GM21447 (cell line): ENCODE results near the gene SELENOO.

ENCODE experiments used
- ATAC-seq: cut with Tn5 transposase; IDR thresholded peaks from one replicate; pipeline ENCODE4 v1.9.1; 2021; ENCODE audit not compliant: unreplicated experiment

Gene SELENOO

DNA sequence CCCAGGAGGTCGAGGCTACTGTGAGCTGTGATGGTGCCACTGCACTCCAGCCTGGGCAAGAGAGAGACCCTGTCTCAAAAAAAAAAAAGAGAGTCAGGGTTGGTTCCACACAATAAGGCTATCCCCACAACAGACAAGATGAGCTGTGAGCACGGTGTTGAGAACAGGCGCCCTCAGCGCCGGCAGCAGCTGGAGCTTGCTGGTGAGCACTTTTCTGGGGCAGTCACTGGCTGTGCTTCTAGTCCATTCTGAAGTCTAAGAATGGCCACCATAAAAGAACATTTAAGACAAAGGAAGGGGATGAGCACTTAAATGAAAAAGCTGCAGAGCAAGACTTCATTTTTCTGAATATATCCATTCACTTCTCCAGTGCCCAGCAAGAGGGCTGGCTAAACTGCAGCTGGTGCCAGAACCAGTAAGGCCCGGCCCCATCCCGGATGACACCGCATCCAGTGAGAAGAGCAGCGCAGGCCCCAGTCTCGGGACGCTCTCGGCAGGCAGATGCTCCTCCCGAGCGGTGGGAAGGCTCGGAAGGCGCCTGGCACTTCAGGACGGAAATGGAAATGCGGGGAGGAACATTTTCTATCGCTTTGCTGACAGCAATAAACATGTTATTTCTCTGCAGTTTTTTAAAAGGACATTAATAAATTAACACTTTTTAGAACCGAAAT, 31.8 kb downstream of the SELENOO start:
- ATAC-seq = no peak

DNA sequence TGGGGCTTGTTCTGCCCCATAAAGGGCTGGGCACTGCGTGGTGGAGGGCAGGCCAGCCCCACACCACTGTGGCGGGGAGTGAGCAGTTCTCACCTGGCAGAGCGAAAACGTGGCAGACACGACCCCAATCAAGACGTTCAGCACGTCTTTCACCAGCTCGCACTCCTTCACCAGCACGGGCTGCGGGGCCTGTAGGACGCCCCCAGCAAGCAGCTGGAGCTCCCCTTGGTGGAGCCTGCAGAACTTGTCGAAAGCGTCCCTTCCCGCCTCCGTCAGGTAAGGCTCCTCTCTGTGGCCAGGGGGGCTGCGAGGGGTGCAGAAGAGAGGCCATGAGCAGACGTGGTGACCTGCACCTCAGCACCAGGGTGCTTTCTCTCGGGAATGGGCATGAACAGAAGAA, 32.4 kb downstream of the SELENOO start:
- ATAC-seq = no peak

DNA sequence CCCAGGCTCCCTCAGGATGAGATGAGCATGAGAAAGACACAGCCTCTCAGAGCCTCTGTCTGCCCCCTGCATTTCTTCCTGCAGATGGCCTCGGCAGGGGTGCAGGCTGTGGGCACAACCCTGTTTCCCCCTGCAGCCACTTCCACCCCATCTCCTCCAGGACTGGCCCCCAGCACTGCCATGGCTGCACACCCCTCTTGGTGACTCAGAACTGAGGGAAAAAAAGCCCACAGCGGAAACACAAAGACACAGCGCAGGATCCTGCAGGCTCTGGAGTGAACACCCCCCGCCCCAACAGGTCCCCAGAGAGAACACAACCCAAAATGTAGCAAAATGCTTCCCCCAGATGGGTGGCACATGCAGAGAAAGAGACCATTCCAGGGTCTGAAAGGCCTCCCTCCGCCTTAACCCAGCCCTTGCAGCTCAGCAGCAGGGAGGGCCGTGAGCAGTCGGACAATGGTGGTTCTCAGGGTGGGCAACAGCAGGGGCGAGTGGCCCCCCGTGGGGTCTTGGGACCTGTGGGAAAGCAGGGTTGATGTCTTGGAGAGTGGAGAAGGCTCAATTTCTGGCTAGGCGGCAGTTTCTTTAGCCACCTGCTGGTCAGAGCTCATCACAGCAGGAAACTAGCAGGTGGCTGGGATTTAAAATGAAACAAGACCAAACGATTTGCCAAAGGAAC, 36.1 kb downstream of the SELENOO start:
- ATAC-seq = no peak

DNA sequence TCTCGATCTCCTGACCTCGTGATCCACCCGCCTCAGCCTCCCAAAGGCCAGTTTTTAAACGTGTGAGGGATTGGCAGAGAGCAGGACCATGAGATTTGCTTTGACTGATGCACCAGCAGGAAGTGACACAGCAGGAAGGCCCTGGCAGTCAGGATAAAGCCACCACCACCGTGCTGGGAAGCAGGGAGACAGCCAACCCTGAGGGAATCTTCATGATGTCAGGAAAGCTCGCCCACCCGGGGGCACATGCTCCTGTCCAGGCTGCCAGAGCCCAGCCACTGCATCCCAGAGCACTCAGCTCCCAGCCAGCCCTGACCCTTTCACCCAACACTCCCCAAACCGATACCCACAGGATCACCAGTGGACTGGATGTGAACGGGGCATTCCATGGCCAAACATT, 37.9 kb downstream of the SELENOO start:
- ATAC-seq = no peak

DNA sequence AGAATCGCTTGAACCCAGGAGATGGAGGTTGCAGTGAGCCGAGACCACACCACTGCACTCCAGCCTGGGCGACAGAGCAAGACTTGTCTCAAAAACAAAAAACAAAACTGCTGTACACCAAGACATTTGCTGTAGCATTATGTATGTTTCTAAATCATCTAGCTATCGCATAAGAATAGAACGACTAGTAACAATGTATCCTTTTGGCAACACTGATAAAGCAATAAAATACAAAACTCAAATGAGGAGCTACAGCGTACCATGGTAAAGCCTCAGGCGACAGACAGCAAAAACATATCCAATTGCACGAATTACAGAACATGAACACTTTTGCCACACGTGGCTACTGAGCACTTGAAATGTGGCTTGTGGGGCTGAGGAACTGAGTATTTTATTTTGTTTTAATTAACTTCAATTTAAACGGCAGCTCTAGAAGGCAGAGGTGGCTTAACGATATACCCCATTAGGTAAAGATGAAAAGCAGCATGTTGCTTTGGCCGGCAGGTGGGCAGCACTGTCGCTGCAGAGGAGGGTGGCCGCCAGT, 41.7 kb downstream of the SELENOO start:
- ATAC-seq = no peak

DNA sequence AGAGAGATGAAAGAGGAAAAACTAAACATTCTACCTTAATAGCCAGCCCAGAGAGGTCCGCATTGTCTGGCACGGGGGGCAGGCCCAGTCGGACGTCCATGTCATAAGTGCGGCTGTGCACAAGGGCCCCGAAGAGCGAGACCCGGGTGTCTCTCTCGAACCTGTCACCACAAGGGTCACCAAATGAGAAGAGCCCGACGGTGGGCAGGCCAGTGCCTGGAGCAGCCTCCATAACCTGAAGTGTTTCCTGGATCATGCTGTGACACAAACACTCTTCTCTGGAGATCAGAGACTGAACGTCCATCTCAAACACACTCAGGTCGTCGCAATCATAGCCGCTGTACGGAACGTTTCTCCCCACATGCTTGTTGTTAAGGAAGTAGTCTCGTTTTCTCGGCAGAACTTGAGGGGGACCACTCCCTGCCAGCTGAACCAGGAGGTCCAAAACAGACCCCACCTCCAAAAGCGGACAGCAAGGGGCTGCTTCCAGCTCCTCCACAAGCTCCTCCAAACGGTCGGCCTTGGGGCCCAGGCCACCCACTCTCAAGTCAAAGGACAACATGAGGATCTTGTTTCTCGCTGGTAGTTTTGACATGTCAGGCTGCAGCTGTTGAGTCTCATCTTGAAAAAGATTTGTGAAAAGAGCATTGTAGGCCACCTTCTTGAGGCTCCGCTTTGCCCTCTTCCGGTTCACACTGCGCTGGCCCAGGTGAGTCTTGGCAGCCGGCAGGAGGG, 43.0 kb downstream of the SELENOO start:
- no peak for ATAC-seq

DNA sequence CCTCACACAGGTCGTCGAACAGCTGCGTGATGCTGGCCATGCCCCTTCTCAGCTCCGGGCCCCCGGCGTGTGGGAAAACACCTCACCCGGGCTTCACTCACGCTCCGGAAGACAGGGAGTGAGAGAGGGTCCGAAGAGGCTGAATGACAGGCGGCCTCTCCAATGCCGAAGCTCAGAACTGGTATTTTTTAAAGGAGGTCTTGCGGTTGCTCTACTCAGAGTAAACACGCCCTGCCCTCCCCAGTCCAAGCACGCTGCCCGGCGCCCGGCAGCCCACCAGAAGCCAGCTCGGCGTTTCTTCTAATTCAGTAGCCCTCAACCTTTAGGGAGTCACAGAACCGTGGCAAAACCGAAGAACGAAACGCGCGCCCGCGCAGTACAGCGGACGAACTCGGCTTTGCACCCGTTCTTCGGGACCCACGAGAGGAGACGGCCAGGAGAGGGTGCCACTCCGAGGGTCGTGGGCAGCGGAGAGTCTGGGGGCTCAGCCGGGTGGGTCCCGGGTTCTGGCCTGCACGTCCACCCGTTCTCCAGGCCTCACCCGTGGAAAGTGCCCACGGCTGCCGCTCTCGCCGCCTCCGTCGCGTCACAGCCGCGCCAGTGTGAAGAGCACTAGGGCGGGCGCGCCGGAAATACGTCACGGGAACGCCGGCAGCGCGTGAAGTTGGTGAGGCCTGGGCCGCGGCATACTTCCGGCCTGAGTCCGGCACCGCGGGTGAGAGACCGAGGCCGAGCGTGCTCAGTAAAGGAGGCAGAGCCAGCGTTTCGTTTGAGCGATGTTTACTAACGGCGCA, 43.8 kb downstream of the SELENOO start, which contains the start of gene TUBGCP6:
Gene TUBGCP6 (minus strand): TSS at position 604 of the 794 bp plus-strand sequence. CDS start 564 bp downstream, at position 40.
- peak; percentile 63 for ATAC-seq

DNA sequence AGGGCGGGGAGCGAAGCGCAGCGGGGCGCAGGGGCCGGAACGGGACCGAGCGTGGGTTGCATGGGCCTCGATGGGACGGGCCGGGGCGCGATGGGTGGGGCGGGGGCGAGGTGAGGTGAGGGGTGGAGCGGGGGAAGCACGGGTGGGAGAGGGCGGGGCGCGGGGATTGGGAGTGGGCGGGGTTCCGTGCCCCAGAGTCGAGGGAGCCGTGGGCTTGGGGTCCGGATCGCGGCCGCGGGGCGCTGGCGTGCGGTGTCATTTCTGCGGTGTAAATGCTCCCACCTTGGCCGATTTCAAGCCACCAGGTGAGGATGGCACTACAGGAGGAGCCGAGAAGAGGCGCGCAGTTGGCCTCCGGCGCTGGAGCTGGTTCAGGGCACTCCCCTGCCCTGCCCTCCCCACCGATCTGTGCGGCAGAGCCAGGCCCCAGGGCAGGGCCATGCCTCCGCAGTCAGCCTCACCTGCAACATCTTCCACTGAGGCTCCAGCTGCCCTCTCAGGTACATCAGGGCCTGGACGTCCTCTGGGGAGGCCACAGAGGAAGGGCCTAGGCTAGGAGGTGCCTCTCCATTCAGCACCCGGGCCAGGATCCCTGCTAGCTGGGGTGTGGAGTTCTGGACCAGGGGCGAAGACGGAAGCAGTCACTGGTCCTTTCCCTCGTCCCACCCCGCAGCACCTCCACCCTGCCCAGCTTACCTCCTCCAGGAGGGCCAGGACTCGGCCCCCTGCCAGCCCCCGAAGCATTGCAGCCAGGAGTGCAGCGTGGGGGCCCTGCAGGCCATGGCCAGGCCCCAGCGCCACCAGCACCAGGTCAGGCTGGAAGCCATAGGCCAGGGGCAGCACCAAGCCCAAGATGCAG, 44.6 kb downstream of the SELENOO start:
- peak; percentile 2 for ATAC-seq

DNA sequence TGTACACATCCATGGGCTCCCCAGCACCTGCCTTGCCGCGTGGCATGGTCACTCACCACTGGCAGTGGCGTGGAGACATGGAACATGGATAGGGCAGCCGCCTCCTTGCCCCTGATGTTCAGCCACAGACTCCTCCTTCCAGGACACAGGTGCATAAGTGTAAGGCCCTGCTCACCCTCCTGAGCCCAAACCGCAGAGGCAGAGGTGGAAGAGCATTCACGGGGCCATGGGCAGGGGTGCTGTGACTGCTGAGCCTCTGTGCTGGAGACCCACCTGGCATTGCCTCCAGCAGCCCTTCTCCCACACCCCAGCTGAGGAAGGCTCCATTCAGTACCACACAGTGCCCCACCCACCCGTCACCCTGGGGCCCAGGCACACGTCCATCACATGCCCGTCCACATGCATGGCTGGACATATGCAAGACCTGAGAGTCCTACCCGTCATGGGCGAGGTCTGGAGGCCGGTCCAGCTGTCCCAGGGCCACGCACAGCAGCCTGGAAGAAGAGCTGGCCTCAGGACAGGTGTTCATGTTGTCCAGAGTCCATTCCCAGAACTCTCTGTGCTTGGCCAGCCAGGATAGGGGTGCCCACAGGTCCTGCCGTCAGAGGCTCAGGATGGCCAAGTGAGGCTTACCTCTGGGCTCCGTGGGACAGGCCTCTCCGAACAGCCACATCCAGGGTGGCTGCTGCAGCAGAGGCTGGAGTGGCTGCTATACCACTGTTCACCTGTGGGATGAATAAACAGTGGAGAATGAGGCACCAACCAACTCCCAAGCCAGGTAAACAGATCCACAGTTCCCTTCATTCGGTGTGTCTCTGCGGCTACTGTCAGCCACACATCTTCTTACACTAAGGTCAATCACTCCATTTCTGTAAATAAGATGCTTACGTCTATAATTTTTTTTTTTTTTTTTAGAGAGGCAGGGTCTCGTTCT, 45.7 kb downstream of the SELENOO start:
- ATAC-seq = no peak

DNA sequence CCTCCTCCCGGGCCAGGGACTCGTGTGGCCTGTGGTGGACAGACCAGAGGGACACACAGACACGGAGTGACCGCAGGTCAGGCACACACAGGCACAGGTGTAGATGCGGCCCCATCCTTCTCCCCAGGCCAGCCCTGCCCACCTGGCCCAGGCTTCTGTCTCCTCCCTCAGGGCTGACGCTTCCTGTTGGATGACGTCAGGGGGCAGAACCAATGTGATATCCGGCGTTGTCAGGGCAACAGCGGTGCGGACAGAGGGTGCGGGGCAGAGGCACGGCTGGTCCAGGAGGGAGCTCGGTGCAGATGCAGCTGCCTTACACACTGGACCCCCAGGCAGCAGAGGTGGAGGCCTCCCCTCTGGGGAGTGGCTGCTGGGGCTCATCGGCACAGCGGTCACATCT, 46.9 kb downstream of the SELENOO start:
- no peak for ATAC-seq

DNA sequence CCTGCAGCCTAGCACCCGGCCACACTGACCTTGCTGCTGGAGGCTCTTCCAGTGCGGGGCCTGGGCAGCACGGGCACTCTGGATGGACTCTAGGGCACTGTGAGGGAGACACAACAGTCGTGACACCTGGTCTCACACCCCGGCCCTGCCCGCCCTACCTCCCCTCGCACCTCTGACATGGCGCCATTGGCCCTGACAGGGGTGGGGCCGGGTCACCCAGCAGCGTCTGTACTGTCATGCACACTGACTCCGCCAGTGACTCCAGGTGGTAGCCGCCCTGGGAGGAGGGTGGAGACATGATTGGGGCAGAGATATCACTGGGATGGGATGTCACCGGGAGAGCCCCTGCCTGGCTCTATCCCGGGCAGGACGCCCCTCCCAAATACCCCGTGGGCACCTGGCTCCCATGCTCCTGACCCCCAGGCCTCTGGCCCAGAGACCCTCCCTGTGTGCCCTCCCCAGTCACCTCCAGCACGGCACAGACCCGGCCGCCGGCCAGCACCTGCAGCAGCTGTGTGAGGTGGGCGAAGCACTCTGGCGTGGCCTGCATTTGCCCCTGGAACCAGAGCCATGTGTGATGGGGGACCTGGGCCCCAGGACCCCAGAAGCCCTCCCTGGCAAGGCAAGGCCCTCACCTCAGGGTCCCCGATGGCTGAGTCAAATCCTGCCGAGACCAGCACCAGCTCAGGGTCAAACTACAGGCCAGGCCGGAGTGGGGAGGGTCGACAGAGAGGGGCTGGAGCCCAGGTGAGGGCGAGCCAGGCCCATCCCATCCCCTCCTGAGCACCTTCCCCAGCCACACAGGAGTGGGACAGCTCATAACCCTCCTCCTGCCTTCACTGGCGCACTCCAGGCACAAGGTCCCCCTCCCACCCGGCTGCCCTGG, 47.6 kb downstream of the SELENOO start:
- ATAC-seq = no peak

DNA sequence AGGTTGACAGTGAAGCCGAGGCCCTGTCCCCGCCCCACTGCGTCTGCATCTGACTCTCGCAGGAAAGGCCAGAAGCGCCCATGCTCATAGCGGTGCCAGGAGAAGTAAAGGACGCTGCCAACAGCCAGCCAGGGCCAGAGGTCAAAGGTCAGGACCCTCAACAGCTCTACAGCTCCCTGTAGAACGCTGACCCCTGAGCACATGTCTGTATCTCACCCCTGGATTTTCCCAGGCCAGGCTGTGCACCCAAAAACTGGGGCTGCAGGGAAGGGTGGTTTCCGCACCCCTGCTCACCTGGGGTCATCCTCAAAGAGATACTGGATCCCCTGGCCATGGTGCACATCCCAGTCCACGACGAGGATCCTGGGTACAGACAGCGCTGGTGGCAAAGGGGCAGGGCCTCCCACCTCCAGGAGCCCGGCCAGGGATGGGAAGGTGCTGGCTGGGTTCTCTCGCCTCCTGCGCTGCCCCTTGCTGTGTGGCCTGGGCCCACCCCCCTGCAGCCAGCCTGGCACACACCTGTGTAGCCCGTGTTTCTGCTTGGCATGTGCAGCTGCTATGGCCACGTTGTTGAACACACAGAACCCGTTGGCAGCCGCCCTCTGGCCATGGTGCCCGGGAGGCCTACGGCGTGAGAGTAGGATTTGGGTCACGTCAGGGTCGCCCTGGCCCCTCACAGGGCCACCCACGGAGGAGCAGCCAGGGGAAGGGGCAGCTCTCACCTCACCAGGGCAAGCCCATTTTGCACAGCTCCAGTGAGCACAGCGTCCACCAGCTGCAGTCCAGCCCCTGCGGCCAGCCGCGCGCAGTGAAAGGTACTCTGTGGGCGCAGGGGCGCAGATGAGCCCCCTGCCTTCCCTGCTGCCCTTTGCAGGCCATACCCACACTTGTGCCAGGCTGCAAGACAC, 48.8 kb downstream of the SELENOO start:
- no peak for ATAC-seq

DNA sequence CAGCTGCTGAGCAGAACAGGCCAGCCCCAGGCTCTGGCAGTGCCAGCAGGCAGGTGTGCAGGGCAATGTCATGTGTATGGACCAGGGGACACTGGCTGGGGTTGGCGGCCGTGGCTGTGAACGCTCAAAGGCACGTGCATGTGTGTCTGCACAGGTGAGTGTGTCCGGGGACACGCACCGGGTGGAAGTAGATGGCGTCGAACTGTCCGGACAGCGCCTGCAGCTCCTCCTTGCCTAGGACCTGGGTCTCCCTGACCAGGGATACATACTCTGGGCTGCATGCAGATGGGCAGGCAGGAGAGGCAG, 49.4 kb downstream of the SELENOO start:
- no peak for ATAC-seq

DNA sequence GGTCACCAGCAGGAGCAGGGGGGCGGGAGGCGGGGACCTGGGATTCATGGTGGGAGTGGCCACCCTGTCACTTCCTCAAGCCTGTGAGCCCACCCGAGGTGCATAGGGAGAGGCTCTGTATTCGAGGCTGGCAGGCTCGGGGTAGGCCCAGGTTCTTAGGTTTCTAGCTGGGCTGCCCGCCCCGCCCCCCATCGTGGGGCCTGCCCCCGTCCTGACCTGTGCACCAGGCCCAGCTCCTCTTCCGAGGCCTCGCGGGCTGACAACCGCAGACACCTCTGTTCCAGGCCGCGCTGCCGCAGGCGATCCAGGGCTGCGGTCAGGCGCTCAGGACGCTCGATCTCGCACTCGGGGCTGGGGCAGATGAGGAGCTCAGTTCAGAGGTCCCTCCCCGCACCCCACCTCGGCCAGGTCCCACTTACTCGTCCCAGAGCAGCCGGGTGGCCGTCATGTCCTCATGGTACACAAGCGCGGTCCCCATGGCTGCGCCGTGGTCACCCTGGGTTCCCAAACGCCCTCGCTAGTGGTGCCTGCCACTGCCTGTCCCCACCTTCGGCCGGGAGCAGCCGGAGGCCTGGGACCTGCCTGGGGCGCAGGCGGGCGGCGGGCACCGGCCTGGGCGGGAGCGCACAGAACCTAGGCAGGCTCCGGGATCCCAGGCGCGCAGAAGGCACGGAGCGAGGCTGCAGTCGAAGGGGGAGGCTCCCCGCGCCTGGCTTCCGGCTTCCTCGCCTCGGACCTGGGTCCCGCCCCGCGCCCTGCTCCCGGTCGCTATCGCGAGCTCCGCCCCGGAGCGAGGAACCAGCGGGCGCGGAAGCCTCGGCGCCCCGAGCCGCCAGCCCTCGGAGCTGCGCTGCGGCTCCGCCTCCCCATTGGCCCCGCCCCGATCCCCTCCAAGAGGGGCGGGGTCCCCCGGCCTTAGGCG, 50.0 kb downstream of the SELENOO start, which contains the start of gene HDAC10:
Gene HDAC10 (minus strand): TSS at position 711 of the 922 bp plus-strand sequence. CDS start 233 bp downstream, at position 478.
- ATAC-seq = peak; percentile 63

DNA sequence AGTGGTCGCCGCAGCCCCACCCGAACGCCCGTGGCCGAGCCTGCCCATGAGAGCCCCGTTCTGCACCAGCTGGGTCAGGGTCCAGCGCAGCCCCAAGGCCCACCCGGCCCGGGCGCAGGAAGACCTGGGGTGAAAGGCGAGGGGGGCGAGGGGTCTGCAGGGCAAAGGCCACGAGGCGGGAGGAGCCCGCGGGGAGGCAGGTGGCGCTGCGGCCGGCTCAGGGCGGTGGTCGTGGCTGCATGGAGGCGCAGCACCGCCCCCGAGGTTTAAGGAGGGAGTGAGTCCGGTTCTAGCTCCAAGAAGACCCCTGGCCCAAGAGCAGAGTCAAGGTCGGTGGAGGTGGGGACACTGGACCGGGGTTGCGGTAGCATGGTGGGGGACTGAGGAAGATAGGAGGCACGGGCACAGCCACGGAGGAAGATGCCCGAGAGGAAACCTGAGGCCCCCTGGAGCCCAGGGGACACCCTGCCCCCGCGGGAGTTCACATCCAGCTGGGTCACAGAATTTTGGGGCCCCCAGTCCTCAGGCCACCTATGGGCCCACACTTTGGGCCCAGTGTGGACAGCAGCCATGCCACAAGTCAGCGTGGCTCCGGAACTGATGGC, 50.8 kb downstream of the SELENOO start:
- ATAC-seq = no peak
